Gastroesophageal sphincter (tissue), 3 donors: ENCODE measurements around the gene CFAP157.

Experiments used
- CTCF ChIP-seq, 4 experiments: fragments of 200-600 bp in 2 of 4; fragments of 450-650 bp in 2 of 4; sonication (generic) in 1 of 4; IDR thresholded peaks; one replicate each; pipeline ENCODE4 v1.5.1; 2017 to 2019; ENCODE audit warnings: antibody characterized with exemption in 4 of 4, mild to moderate bottlenecking in 2 of 4, moderate library complexity in 2 of 4
- EP300 ChIP-seq: sonication (generic); formaldehyde crosslinking; IDR thresholded peaks from one replicate; pipeline ENCODE4 v1.6.1; 2017; ENCODE audit warnings: antibody characterized with exemption, mild to moderate bottlenecking
- POLR2A ChIP-seq, 2 donors: fragments of 450-650 bp; IDR thresholded peaks; one replicate each; pipeline ENCODE4 v1.6.1; 2017; ENCODE audit warnings: antibody characterized with exemption in 2 of 2, mild to moderate bottlenecking in 2 of 2, moderate library complexity in 1 of 2
- POLR2AphosphoS5 ChIP-seq: sonication (generic); formaldehyde crosslinking; IDR thresholded peaks from one replicate; pipeline ENCODE4 v1.6.1; 2017; ENCODE audit warnings: antibody characterized with exemption

DNA sequence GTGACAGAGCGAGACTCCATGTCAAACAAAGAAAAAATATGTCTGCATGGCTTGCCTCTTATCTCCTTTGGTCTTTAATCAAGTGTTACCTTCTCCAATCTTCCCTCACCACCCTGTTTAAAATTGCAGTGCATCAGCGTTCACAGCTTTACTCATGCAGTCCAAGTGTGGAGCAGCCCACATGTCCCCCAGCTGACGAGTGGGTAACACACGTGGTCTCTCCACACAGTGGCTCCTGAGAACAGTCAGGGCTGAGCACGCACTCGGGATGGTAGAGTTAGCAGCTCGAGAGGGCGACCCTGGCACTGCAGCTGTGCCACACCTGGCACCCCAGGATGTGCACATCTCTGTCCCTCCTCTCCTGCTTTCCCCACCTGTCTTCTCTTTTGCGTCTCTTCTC is 25.9 kb upstream of the CFAP157 start:
- TF ChIP-seq CTCF (IDR thresholded peaks at IDR 0.05): no peak
- TF ChIP-seq POLR2AphosphoS5: no peak
- no peak for TF ChIP-seq POLR2A (IDR thresholded peaks at IDR 0.05)
- TF ChIP-seq EP300: no peak
